Esophagus muscularis mucosa (tissue), 4 donors: Measurements from ENCODE around the gene ZNF184.
"Not testable (repeated sequence)": the region's sequence is repeated elsewhere in the genome, so short reads cannot be mapped to it uniquely, and the experiment has no call there.

Source experiments
- CTCF ChIP-seq, 3 experiments: fragments of 200-600 bp in 2 of 3; fragments of 450-650 bp in 1 of 3; sonication (generic) in 2 of 3; IDR thresholded peaks; one replicate each; pipeline ENCODE4 v1.5.1; 2017 to 2019; ENCODE audit warnings: antibody characterized with exemption in 3 of 3, mild to moderate bottlenecking in 2 of 3, moderate library complexity in 1 of 3
- EP300 ChIP-seq: sonication (generic); formaldehyde crosslinking; IDR thresholded peaks from one replicate; pipeline ENCODE4 v1.6.1; 2017; ENCODE audit warnings: antibody characterized with exemption
- POLR2A ChIP-seq: fragments of 450-650 bp; IDR thresholded peaks from one replicate; pipeline ENCODE4 v1.6.1; 2017; ENCODE audit warnings: antibody characterized with exemption, moderate library complexity, mild to moderate bottlenecking, low read depth
- POLR2AphosphoS5 ChIP-seq, 2 donors: sonication (generic); formaldehyde crosslinking; IDR thresholded peaks; one replicate each; pipeline ENCODE4 v1.6.1; 2017; ENCODE audit warnings: antibody characterized with exemption in 2 of 2

DNA sequence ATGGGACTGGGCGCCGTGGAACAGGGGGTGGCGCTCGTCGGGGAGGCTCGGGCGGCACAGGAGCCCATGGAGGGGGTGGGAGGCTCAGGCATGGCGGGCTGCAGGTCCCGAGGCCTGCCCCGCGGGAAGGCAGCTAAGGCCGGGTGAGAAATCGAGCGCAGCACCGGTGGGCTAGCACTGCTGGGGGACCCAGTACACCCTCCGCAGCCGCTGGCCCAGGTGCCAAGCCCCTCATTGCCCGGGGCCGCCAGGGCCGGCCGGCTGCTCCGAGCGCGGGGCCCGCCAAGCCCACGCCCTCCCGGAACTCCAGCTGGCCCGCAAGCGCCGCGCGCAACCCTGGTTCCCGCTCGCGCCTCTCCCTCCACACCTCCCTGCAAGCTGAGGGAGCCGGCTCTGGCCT, 48.1 kb downstream of the ZNF184 start:
- not testable (repeated sequence) for TF ChIP-seq CTCF (IDR thresholded peaks at IDR 0.05); EP300; POLR2A; POLR2AphosphoS5 (IDR thresholded peaks at IDR 0.05)
